ENCODE measurements around the gene TNNI3. TPM values are rescaled to one million over a fixed set of nuclear protein-coding genes. Genes with fewer than 3 reads are reported as not detected.

TNNI3 gene
- total and polyA plus RNA-seq, 9 of the 15 experiments (the other 6 are each of a cell fraction or from before 2014, with no cell fraction given): 4.7 to 158 (median 42.0) TPM

DNA sequence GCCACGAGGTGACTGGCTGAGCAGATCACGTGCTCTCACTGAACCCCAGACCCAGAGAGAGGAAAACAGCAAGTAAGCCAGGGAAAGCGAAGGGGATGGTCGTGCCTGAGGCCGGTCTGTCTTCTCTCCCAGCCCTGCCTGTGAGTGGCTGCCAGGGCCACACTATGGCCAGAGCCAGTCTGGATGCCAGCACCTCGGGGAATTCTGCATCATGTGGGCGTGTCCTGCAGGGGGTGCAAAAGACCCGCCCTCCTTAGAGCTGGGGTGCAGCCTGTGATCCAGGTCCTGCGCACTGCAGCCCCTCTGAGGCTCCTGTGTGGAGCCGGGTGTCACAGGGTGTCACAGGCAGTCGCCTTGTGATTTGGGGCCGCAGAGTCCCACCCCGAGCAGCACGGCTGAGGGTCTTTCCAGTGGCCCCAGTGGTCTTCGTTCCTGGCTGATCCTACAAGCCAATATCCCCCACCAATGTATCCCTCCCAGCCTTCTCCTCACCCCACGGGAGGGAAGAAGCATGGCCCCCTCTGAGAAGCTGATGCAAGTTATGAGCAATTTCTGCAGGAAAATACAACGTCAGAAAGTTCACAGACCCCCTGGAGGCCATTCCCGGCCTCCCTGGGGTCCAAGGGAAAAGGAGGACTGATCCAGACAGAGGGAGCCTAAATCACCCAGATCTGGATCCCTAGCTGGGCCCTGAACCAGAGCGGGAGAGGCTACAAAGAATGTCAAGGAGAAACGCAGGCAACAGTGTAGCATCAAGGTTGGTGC lies 47.8 kb downstream of the TNNI3 start:
- Histone ChIP-seq H3K79me2 (ENCODE audit: control insufficient read depth, insufficient read depth, low read length) (peaks cover 53% of the 10 kb centered on the region), H4K20me1 (replicated peaks; ENCODE audit: control insufficient read depth, insufficient read depth, low read length) (peaks cover 17% of the 10 kb centered on the region; the same call in 1 of the 2 replicates), H3K27me3 (ENCODE audit: control insufficient read depth in 2 of 2, insufficient read depth in 2 of 2, low read length in 2 of 2) (no peaks in the 10 kb centered on the region), H3K4me1 (replicated peaks in 1 of 2; ENCODE audit: control insufficient read depth in 2 of 2, insufficient read depth in 2 of 2, low read length in 2 of 2) (peaks cover 19 to 44% of the 10 kb centered on the region in 2 experiments; a peak in 4 of 5 replicates), H3K9ac (ENCODE audit: insufficient read depth in 1 of 2, low read depth in 2 of 2, low read length in 2 of 2) (peak overlapping the region in 1 of 2 experiments; percentile 54; a peak in 2 of 4 replicates), H3K4me3 (no peak overlapping the region), H3K9me1 (ENCODE audit: control insufficient read depth, insufficient read depth, low read length) (peaks cover 4% of the 10 kb centered on the region), H3K9me3 (replicated peaks; ENCODE audit: control insufficient read depth, insufficient read depth, low read depth, low read length) (no peaks in the 10 kb centered on the region), H3K4me2 (ENCODE audit: insufficient read depth, low read length) (no peak overlapping the region), H2AFZ (ENCODE audit: low read depth, low read length) (no peak overlapping the region), H3K36me3 (ENCODE audit: control insufficient read depth, insufficient read depth, low read length) (peaks cover 70% of the 10 kb centered on the region; the same call in 2 of the 3 replicates), H3K27ac (ENCODE audit: extremely low read depth, low read depth, low read length) (no peak overlapping the region)
- BruUV-seq (replicated peaks): no TSS peak
- FAIRE-seq: no peak
- peak in 1 of 4 experiments; percentile 12 for DNase-seq (ENCODE audit: extremely low read depth in 1 of 4, low spot score in 3 of 4)
- no peak for ATAC-seq
- in situ Hi-C loops (cut with MboI) (no loop called here), intact Hi-C loops (cut with micrococcal nuclease) (no loop called here)
- ChIA-PET CTCF (ENCODE audit: low intra/inter-chr PET ratio) (no interaction called here), POLR2A (interaction anchor here (0.6 kb wide), 2 partner anchors 11 to 229 kb away, joined by 3 read pairs; no protein-coding TSS in a partner anchor)
- 85% methylated on average over 16 of the region's 20 CpGs for WGBS (ENCODE audit: insufficient coverage, low coverage, missing lambda C conversion rate)
- 0 out of 2 replicates have a peak, but pooled peaks have one; percentile 32 for TF ChIP-seq CEBPG (CRISPR knock-in tag; IDR thresholded peaks at IDR 0.05)
- TF ChIP-seq CEBPG (tag; conservative IDR thresholded peaks at IDR 0.05 in 1 of 2, IDR thresholded peaks at IDR 0.05 in 1 of 2): no peak
- TF ChIP-seq POLR2G (IDR thresholded peaks at IDR 0.05; ENCODE audit: low read depth, low read length): peak; percentile 43; the same call in 1 of the 2 replicates
- TF ChIP-seq, protein P1, sequence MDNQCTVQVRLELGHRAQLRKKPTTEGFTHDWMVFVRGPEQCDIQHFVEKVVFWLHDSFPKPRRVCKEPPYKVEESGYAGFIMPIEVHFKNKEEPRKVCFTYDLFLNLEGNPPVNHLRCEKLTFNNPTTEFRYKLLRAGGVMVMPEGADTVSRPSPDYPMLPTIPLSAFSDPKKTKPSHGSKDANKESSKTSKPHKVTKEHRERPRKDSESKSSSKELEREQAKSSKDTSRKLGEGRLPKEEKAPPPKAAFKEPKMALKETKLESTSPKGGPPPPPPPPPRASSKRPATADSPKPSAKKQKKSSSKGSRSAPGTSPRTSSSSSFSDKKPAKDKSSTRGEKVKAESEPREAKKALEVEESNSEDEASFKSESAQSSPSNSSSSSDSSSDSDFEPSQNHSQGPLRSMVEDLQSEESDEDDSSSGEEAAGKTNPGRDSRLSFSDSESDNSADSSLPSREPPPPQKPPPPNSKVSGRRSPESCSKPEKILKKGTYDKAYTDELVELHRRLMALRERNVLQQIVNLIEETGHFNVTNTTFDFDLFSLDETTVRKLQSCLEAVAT (IDR thresholded peaks at IDR 0.05): no peak
